ENCODE data around the gene ITGB6. TPM values are rescaled to one million over a fixed set of nuclear protein-coding genes. Genes with fewer than 3 reads are reported as not detected.
A peak's percentile ranks its signal among the peaks of the same experiment; 100 is the strongest.

The ITGB6 gene
- total RNA-seq, 1 donor from 2014 or later: not detected

DNA sequence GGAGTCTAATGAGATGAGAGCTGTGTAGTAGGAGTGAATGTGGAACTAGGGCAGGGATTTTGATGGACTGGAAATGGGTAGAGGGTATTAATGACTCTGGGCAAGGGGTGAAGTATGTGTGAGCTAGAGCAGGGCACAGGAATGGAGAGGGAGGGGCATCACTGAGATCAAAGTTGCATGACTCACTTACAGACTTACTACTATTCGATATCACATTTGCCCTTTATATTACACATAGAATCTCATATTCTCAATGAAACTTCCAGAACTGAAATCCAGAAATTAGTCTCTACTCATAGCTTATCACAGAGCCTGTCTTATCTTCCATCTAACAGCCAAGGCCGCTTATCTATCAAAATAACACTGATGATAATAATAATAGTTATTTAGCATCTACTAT is 20.0 kb upstream of the ITGB6 start:
- TF ChIP-seq, protein P1, sequence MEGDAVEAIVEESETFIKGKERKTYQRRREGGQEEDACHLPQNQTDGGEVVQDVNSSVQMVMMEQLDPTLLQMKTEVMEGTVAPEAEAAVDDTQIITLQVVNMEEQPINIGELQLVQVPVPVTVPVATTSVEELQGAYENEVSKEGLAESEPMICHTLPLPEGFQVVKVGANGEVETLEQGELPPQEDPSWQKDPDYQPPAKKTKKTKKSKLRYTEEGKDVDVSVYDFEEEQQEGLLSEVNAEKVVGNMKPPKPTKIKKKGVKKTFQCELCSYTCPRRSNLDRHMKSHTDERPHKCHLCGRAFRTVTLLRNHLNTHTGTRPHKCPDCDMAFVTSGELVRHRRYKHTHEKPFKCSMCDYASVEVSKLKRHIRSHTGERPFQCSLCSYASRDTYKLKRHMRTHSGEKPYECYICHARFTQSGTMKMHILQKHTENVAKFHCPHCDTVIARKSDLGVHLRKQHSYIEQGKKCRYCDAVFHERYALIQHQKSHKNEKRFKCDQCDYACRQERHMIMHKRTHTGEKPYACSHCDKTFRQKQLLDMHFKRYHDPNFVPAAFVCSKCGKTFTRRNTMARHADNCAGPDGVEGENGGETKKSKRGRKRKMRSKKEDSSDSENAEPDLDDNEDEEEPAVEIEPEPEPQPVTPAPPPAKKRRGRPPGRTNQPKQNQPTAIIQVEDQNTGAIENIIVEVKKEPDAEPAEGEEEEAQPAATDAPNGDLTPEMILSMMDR (conservative IDR thresholded peaks at IDR 0.05): no peak
- no peak for DNase-seq (ENCODE audit: low read depth, low spot score)
- peaks cover 9% of the 10 kb centered on the region for H3K4me1 Mint-ChIP-seq
- no peak overlapping the region for H3K4me3 Mint-ChIP-seq
- no peaks in the 10 kb centered on the region for H3K36me3 Mint-ChIP-seq (ENCODE audit: low read depth)
- no peak overlapping the region for H3K27ac Mint-ChIP-seq (ENCODE audit: unreplicated experiment)
- no peaks in the 10 kb centered on the region for H3K27me3 Mint-ChIP-seq (ENCODE audit: low read depth)
- no peaks in the 10 kb centered on the region for H3K9me3 Mint-ChIP-seq

DNA sequence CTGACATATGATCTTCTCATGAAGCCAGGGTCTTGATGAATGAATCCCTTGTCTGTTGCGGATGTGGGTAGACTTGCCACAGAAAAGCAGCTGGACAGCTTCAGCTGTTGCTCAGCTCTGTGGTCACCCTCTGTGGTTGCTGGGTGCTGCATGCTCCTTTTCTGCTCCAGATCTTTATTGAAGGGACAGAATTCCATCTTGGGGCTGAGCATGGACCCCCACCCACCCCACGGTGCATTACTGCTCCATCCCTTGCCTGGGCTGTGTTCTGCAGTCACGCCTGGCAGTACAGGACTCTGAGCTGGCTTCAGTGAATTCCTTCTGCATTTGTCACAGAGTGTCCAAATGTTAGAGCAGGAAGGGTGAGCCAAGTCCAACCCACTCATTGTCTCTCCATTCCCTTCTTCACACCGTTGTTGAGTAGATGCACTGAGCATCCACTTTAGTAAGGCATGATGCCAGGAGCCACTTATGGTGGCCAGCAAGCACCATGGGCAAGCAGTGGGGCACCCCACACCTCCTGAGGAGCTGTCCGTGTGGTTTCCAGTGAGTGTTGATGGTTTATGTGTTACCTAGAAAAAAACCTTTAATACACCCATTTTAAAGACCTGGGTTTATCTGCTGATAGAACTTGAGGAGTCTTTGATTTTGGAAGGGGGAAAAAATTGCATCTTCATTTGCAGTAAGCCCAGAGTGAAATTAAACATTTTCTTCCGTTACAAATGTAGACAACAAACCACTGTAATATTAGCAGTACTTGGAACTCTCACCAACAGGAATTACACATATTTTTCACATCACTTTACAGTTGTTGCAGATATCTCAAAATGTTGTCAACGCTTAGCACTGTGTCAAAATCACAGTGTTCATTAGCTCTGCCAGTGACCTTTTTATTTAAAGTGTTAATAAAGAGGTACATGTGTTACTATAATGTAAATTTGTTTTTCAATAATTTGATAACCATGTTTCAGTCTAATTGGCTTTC is 14.7 kb upstream of the ITGB6 start:
- H3K4me1 Mint-ChIP-seq: peaks cover 13% of the 10 kb centered on the region
- peak overlapping the region; percentile 3 for H3K27ac Mint-ChIP-seq (ENCODE audit: unreplicated experiment)
- no peaks in the 10 kb centered on the region for H3K9me3 Mint-ChIP-seq
- no peak for DNase-seq (ENCODE audit: low read depth, low spot score)
- TF ChIP-seq, protein P1 (conservative IDR thresholded peaks at IDR 0.05): no peak
- no peaks in the 10 kb centered on the region for H3K36me3 Mint-ChIP-seq (ENCODE audit: low read depth)
- no peak overlapping the region for H3K4me3 Mint-ChIP-seq
- no peaks in the 10 kb centered on the region for H3K27me3 Mint-ChIP-seq (ENCODE audit: low read depth)

DNA sequence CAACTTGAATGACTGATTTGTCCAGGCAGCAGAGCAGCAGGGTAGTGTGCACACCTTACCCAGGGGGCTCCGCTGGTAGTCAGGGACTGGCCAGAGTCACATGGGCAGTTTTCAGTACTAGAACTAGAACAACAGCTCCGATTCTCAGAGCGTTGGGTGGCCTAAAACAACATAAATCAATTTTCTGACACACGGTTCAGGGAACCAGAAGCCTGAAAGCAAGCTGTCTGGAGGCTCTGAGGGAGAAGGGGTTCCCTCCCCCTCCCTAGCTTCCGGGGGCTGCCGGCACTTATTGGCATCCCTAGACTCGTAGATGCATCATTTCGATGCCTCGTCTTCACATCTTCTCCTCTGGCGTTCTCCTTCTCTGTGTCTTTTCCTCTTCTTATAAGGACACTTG is 13.4 kb upstream of the ITGB6 start:
- H3K4me3 Mint-ChIP-seq: no peak overlapping the region
- H3K36me3 Mint-ChIP-seq (ENCODE audit: low read depth): no peaks in the 10 kb centered on the region
- peaks cover 17% of the 10 kb centered on the region for H3K4me1 Mint-ChIP-seq

DNA sequence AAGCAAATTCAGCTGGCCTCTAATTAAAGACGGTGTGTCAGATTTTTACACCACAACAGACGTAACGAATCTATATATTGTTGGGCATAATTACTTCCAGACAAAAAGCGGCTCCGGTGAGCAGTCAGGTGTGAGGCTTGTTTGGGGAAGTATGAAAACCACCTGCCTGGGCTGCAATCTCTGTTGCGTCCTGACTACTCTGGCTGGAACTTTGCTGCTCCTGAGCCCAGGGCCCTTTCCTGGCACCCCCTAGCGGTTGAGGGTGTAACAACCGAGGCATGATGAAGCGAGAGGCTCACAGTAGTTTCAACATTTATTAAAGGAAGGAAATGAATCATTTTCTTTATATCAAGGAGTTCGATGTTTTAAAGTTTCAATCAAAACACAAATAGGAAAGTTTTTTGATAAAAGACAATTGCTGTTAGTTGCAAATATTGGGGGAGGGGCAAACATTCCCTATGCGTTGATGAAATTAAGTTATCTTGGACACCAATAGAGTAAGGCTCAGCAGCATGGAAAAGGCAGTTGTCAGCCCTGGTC is 10.6 kb upstream of the ITGB6 start:
- H3K9me3 Mint-ChIP-seq: peaks cover 3% of the 10 kb centered on the region
- TF ChIP-seq, protein P1 (conservative IDR thresholded peaks at IDR 0.05): peak; percentile 87
- H3K36me3 Mint-ChIP-seq (ENCODE audit: low read depth): no peaks in the 10 kb centered on the region
- DNase-seq (ENCODE audit: low read depth, low spot score): peak; percentile 71
- no peaks in the 10 kb centered on the region for H3K27me3 Mint-ChIP-seq (ENCODE audit: low read depth)
- no peak overlapping the region for H3K4me3 Mint-ChIP-seq
- H3K27ac Mint-ChIP-seq (ENCODE audit: unreplicated experiment): no peak overlapping the region
- peaks cover 23% of the 10 kb centered on the region for H3K4me1 Mint-ChIP-seq

More for the DNA sequence above, 13.4 kb upstream of the ITGB6 start:
- TF ChIP-seq, protein P1 (conservative IDR thresholded peaks at IDR 0.05): no peak
- Mint-ChIP-seq H3K27ac (ENCODE audit: unreplicated experiment) (no peak overlapping the region), H3K9me3 (no peaks in the 10 kb centered on the region), H3K27me3 (ENCODE audit: low read depth) (no peaks in the 10 kb centered on the region)
- DNase-seq (ENCODE audit: low read depth, low spot score): no peak

DNA sequence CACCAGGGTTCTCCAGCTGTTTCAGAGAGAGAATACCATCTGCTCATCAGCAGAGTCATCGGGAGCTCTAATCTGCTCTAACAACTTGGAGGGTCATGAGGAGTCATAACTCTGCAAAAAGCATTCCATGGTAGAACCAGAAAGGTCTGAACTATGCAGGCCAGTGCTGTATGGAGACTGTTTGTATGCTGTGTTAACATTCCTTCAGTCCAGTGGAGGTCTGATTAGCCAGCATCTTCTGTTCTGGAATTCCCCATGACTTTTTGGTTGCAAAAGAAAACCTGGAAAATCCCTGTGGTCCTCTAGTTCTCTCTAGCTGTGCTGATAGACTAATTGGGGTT is 9.4 kb upstream of the ITGB6 start:
- no peaks in the 10 kb centered on the region for H3K36me3 Mint-ChIP-seq (ENCODE audit: low read depth)
- H3K27ac Mint-ChIP-seq (ENCODE audit: unreplicated experiment): no peak overlapping the region
- no peaks in the 10 kb centered on the region for H3K27me3 Mint-ChIP-seq (ENCODE audit: low read depth)
- H3K4me3 Mint-ChIP-seq: no peak overlapping the region
- TF ChIP-seq, protein P1 (conservative IDR thresholded peaks at IDR 0.05): no peak
- H3K4me1 Mint-ChIP-seq: peaks cover 18% of the 10 kb centered on the region
- peaks cover 3% of the 10 kb centered on the region for H3K9me3 Mint-ChIP-seq
- no peak for DNase-seq (ENCODE audit: low read depth, low spot score)
